GM18873 (cell line): ENCODE data around the gene CRYBA4.

Experiments used
- ATAC-seq: cut with Tn5 transposase; IDR thresholded peaks from one replicate; pipeline ENCODE4 v1.9.1; 2021; ENCODE audit warnings: mild to moderate bottlenecking, moderate library complexity, moderate number of reproducible peaks; ENCODE audit not compliant: unreplicated experiment, low FRiP score

CRYBA4 gene

DNA sequence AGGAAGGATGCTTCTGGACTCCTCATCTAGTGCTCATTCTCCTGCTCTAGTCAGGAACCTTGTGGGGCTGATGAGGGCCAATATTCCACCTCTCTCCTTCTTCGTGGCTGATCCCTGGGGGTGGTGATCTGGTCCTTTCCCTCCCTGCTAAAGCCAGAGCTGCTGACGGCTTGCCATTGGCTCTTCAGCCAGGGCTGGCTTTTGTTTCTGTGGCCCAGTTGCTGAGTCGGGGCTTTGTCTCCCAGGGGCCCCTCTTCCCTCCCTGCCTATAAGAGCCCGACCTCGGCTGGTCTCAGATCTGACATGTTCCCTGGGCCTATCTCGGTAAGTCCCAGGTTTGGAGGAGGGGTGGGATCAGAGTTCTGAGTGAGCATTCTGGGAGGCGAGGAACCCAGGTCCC, at the start of gene CRYBA4:
TSS of gene CRYBA4 (plus strand) at position 301 of the 400 bp plus-strand sequence. CDS start 634 bp downstream, outside the sequence.
- no peak for ATAC-seq

DNA sequence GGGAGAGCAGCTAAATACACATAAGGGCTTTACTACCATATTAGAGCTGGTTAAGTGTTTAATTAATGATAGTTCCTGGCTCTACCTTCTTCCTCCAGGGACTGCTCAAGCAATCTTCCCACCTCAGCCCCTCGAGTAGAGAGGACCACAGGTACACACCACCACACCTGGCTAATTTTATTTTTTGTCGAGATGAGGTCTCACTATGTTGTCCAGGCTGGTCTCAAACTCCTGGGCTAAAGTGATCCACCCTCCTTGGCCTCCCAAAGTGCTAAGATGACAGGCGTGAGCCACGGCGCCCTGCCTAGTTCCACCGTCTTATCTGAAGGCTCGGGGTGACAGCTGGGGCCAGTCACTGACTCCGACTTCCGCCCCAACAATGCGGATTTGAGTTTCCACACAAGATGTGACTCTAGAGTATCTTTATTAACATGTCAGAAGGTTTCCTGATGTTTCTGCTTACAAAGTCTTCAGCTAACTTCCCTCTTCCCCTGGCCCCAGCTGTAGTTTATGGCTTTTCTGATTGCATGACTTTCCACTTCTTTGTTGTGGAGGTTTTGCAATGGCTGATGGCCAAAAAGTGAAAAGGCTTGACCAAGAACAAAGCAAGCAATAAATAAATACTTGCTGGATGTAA, 48.6 kb upstream of the CRYBA4 start:
- no peak for ATAC-seq

DNA sequence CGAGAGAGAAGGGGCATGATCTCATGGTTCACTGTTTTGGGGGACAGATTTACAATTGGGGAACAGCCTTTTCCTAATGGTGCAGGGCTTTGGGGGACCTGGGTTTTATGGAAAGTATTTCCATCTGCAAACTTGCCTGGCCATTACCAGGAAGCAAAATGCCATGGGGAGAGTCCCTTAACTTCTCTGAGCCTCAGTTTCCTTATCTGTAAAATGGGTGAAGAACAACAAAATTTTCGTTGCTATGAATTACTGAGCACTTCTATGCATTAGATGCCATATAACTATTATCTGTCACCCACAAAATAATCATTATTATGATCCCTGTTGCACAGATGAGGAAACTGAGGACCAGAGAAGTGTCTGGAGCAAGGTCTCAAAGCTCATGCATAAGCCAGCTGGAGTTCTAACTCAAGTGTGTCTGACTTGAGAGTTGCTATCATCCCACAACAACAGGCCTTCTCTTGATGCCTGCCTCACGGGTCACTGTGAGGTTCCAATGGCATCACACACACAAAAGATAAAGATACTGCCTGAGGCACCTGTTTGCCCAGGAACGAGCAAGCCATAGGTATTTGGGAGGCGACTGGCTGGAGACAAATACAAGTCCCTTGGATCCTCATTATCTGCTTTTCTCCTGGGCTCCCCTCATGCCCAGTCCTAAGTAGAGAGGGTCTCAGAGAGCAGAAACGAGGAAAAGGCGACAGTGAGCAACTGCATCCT, 47.6 kb upstream of the CRYBA4 start:
- ATAC-seq: no peak

DNA sequence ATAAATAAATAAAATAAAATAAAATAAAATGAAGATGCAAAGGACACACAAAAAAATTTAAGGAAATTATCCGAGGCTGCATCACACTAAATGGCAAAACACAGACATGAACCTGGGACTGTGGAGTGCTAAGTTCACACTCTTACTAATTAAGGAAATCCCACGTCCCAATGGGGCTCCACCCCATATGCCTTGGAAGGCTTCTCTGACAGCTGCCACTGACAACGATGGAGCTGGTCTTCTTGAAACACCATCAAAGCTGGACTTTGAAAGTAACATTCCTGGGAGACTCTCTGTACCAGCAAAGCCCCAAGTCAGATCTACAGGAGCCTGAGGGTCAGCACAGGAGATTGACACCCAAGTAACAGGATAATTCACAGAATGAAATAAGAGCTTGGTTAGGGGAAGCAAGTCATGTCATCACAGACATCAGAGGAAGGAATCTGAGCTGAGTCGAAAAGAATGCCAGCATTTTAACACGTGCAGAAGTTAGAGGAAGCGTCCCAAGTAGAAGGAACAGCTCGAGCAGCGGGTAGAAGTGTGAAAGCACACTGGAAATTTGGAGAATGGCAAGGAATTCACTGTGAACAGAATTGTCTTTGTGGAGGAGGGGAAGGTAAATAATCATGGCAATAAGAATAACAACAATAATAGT, 45.6 kb upstream of the CRYBA4 start:
- no peak for ATAC-seq

DNA sequence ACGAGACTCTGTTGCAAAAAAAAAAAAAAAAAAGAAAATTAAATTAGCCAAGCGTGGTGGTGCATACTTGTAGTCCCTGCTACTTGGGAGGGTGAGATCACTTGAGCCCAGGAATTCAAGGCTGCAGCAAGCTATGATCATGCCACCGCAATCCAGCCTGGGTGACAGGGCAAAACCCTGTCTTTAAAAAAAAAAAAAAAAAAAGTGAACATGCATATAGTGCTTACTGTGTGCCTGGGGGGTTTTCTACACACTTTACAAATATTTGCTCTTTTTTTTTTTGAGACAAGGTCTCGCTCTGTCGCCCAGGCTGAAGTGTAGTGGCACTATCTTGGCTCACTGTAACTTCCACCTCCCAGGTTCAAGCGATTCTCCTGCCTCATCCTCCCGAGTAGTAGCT, 44.7 kb upstream of the CRYBA4 start:
- ATAC-seq: no peak

DNA sequence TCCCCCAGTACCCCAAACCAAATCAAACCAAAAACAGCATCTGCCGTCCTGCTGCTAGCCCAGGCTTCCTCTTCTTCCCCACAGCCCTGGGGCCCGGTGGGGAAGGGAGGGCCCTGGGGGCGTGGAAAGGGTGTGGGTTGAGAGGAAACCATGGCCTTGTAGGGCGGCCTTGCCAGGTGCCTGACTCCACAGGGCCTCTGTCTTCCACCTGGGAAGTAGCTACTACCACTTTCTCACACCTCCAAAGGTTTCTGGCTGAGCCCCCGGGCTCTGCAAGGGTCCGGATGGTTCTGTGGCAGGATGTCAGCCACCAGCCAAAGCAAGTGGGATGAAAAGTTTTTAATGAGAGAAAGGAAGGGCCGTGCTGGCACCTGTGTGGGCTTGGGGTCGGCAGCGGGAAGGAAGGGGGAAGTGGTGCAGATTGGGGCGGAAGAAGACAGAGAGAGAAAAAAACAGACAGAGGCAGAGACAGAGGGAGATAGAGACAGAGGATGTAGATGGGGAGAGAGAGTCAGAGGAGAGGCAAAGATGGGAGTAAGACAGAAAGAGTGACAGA, 42.4 kb upstream of the CRYBA4 start:
- no peak for ATAC-seq

DNA sequence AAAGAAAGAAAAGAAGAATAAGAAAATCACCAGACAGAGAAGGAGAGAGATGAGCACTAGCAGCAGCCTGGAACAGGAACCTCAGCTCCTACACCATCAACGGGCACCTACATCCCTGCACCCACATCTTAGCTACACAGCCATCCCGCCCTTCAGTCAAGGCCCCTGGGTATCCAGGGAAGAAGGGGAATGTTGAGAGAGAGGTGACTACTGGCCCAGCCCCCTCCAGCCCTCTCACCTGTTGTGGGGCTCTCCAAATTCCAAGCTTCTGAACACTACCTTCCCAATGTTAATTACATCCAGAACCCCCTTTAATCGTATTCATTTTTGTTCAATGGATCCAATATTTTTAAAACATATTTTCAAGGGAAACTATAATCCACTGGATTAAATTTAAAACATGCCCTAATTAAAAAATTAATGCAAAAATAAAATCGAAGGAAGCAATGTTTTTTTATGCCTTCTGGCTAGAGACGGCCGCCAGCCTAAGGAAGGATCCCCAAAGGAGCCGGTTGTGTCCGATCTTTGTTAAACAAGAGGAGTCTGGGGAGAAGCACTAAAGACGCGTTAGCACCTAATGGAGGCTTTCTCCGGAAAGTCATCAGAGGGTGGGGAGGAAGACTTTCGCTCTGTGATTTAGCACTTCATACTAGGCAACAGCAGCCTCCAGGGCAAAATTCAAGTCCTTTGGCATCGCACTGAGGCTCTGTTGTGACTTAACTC, 41.4 kb upstream of the CRYBA4 start:
- no peak for ATAC-seq

DNA sequence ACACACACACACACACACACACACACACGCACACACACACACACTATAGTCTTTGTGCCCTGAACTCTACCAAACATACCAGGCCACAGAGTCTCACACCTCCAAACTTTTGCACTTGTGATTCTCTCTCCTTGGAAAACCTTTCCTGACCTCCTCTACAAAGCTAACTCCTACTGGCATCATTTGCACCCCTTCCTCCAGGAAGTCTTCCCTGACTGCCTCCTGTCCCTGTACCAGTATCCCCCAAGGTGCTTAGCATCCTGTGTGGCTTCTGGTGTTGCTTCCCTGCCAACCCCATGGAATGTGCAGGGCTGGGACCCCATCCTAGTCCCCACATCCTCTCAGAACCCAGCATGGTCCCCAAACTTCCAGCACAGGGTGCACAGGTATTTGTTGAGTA, 40.7 kb upstream of the CRYBA4 start:
- ATAC-seq: no peak

DNA sequence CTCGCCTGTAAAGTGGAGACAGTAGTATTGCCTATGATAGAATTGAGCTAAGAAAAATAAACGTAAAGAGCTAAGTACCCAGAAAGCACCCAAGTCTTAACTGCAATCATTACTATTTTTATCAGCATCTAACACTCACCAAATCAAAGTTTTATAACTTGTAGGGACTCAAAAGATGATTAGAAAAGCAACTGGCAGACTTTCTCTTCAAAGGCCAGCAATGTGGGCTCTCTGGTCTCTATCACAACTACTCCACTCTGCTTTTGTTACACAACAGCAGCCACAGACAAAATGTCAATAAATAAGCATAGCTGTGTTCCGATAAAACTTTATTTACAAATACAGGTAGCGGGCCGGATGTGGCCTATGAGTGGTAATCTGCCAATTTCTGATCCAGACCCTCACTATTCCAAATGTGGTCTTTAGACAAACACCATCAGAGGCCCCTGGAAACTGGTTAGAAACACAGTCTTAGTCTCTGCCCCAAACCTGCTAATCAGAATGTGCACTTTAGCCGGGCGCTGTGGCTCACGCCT, 40.1 kb upstream of the CRYBA4 start:
- no peak for ATAC-seq

DNA sequence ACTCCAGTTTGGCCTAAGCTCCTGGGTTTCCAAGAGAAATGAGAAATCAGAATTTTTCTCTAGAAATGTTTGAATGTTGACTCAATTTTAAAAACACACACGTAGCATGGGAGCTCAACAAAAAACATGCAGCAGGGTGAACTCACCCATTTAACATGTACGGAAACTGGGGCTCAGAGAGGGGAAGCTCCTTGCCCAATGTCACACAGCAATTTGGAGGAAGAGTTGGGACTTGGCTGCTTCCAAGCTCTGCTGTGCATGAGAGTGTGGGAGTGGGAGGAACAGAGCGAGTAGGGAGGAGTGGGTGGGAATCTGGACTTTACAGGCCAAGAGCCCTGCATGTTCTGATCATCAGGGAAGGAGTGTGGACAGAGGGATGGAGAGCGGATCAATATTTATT, 37.8 kb upstream of the CRYBA4 start:
- no peak for ATAC-seq

DNA sequence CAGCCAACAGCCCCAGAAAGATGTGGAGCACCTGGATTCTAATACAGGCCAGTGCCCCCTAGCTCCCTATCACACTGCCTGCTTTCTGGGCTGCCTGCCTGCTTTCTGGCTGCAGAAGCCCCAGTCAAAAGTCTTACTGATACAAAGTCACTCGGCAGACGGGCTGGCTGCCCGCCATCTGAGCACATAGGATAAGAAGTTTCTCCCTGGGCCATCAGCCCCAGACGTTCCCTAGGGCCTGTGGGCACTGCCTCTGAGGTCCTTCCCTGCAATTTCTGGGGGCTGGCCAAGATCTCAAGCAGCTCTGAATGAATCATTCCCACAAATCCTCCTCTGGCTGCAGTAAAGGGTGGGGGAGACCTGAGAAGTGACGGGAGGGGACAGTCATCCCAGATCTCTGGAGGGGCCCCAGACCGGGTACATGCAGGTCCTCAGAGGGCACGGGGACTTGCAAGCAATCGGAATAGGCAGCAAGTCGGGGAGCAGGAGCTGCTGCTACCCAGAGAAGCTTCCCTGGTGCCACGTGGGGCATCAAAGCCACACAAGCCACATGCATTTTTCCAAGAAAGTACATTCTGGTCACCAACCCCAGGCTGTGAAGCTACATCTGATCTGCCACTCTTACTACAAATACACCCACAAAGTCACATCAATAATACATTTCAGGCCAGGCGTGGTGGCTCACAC, 36.5 kb upstream of the CRYBA4 start:
- no peak for ATAC-seq

DNA sequence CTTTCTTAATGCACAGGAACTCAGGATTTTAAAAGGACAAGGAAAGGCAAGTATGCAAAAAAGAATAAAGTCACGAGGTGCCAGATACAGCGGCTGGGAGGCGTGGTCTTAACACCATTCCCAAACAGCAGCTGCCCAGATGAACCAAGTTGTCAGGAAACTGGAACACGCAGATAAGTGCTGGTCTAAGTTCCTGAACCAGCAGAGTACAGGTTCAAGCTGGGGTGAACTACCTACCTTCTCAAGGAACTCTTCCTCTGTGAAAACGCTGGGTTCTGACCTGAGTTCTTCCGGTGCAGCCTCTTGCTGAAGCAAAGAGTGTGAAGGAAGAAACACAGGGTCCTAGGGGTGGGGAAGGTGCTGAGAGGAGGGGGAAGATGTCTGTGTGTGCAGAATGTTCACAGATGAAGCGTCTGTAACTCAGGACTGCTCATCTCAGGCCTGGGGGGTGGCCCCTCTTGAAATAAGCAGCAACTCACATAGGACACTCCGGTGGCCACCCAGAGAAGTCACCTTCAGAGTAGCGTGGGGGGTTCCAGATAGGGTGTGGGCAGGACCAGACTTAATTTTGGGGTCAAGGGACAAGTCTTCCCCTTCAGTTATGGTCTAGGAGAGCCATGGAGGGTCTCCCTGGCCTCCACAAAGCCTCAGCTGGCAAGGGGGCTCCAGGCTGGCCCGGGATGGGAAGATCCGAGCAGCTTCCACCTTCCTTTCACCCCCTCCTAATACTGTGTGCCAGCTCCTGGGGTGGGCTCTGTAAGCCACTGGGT, 35.0 kb upstream of the CRYBA4 start:
- ATAC-seq: no peak

DNA sequence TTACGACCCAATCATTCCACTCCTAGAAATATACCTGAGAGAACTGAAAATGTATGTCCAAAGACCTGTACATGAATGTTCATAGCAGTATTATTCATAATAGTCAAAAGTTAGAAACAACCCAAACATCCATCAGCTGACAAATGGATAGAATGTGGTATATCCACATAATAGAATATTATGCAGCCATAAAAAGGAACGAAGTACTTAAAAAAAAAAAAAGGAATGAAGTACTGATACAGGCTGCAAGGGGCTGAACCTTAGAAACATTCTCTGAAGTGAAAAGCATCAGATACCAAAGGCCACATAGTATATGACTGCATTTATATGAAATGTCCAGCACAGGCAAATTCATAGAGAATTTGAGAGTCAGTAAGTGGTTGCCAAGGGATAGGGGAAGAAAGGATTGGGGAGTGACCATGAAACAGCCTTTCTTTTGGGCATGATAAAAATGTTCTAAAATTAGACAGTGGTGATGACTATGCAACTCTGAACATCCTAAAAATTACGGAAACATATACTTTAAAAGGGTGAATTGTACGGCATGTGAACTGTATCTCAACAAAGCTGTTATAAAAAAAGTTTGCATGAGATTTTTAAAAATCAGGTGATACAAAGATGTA, 33.7 kb upstream of the CRYBA4 start:
- no peak for ATAC-seq

DNA sequence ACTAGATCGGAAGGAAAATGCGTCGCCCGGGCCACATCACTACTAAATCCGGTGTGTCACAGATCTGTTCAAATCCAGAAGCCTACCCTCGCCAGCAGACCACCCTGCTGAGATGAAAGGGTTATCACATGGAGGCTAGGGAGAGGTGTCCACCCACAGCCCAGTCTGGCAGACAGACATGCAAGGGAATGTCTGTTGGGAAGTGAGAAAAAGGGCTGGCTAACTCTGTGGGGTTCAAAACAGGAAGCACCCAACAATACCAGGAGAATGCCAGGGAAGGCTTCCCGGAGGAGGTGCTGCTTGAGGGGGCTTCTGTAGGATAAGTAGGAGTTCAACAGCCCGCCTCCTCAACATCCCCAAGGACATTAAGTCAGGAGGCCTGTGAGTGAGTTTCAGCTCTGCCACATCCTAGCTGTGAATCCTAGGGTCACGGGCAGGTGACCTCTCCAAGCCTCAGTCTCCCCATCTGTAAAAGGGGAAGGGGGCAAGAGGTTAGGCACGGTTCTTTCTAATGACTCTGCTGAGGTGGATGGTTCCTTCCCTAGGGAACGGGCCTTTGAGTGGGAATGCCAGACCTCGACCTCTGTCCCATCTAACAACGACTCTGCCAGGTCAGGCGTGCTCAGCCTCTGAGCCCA, 32.9 kb upstream of the CRYBA4 start:
- ATAC-seq: no peak

DNA sequence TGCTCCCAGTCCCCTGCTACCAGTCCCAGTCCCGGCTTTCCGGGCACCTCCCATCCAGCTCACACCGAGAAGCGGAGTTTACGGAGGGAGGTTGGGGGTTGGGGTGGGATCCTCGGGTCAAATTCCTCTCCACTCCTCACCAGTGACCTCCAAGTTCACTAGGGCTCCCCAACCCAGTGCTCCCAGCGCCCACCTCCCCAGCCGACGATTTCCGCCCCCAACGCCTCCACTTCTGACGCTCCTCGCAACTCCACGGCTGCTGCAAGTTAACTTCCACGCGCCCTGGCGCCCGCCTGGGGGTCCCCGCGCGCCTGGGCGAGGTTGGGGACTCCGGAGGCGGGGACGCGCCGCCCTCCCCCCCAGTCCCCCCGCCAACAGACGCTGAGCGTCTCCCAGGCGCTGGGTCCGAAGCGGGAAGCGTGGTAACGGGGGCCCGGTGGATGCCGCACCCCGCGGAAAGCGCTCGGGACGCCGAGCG, 32.4 kb upstream of the CRYBA4 start:
- ATAC-seq: no peak

DNA sequence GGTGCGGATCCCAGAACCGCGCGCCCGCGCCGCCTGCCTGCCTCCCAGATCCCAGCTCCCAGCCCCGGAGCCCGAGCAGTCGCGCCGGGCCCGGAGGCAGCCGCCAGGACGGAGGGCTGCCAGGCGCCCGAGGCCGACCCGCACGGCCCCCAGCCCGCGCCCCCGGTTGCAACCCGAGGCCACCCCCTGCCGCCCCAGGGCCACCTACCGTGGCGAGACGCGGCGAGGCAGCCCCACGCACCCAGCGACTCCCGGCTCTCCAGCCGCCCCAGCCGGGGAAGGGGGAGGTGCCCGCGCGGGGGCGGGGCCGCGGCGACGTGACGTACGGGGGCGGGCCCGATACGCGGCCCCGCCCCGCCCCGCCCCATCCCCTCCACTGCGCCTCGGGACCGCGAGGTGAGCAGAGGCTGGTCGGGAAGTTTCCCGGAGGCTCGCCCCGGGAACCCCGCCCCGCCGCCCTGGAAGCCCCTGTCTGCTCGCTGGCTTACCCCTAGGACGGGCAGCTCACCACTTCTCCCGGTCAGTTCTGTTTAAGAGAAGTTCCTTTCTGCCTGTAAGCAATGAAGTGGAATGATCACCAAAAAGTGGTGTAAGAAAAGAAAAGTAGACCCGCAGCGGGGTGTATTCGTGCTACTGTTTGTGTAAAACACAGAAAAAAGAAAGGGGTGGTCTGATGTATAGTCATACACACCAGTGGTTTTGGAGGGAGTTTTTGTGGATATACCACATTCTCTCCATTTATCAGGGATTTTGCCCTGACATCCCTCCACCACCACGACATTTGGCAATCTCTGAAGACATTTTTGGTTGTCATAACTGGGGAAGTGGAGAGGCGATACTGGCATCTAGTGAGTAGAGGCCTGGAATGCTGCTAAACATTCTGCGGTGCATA, 31.7 kb upstream of the CRYBA4 start, which contains the start of gene TPST2:
TSS of gene TPST2 (minus strand) at position 288 of the 892 bp plus-strand sequence. CDS start 48,502 bp downstream, outside the sequence.
- no peak for ATAC-seq

DNA sequence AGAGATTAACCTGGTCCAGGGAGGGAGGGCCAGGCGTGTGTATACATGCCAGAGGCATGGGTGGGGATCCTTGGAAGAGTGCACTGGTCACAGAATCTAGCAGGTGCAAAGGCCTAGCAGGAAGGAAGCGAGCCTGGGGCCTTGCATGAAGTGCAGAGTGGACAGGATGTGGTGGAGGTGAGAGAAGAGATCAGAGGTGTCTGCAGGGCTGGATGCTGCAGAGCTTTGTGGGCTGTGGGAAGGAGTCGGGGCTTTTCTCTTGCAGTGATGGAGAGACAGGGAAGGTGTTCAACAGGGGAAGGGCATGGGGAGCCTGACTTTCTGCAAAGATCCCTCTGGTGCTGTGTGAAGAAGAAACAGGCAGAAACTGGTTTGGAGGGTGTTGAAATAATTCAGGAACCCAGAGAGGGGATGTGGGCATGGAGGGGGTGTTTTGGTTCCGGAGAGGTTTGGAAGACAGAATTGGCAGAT, 29.3 kb upstream of the CRYBA4 start:
- ATAC-seq: no peak
